DOHH2 (cell line): ENCODE data around the gene TRPC1.

Experiments
- CTCF ChIP-seq: fragments of 200-600 bp; sonication (generic); IDR thresholded peaks from one replicate; pipeline ENCODE4 v1.5.1; 2014; ENCODE audit warnings: antibody characterized with exemption, mild to moderate bottlenecking, low read depth, low read length; ENCODE audit not compliant: poor library complexity, severe bottlenecking
- EZH2phosphoT487 ChIP-seq: fragments of 200-600 bp; sonication (generic); IDR thresholded peaks from 2 replicates; pipeline ENCODE4 v1.6.1; 2017; ENCODE audit warnings: borderline replicate concordance, mild to moderate bottlenecking, antibody characterized with exemption, low read length, moderate library complexity, mixed read lengths

- TF ChIP-seq CTCF (no peak), EZH2phosphoT487 (no peak)
These were observed 1.5 kb downstream of the TRPC1 start for GRCh38 chr3:142725357-142725739.
